Mesendoderm (in vitro differentiated cells): ENCODE measurements around the gene FAM111B.
"Not testable (repeated sequence)": the region's sequence is repeated elsewhere in the genome, so short reads cannot be mapped to it uniquely, and the experiment has no call there.

ENCODE experiments used
- DNase-seq: peaks from one replicate; pipeline ENCODE4 v3.0.0; 2013
- H2AK5ac ChIP-seq: 2 replicates; pipeline ENCODE4 v1.6.1; 2013; ENCODE audit warnings: low read length, inconsistent platforms
- H2BK120ac ChIP-seq: 2 replicates; pipeline ENCODE4 v1.6.1; 2013; ENCODE audit warnings: low read depth, mild to moderate bottlenecking, low read length, moderate library complexity, mixed read lengths
- H2BK15ac ChIP-seq: replicated peaks from 2 replicates; pipeline ENCODE4 v1.6.1; 2013; ENCODE audit warnings: low read depth, mild to moderate bottlenecking, moderate library complexity
- H2BK5ac ChIP-seq: 2 replicates; pipeline ENCODE4 v1.6.1; 2013; ENCODE audit warnings: low read length, inconsistent platforms
- H3K18ac ChIP-seq: 2 replicates; pipeline ENCODE4 v1.6.1; 2013; ENCODE audit warnings: mild to moderate bottlenecking, low read length, mixed read lengths
- H3K23ac ChIP-seq: one replicate; pipeline ENCODE4 v1.6.1; 2013; ENCODE audit warnings: low read length
- H3K27ac ChIP-seq: 2 replicates; pipeline ENCODE4 v1.5.1; 2013; ENCODE audit warnings: low read depth, mild to moderate bottlenecking, inconsistent platforms, low read length, moderate library complexity
- H3K27me3 ChIP-seq: 2 replicates; pipeline ENCODE4 v1.6.1; 2013; ENCODE audit warnings: low read length, control low read depth, mild to moderate bottlenecking, inconsistent platforms; ENCODE audit not compliant: insufficient read depth, poor library complexity
- H3K36me3 ChIP-seq: 2 replicates; pipeline ENCODE4 v1.6.1; 2013; ENCODE audit warnings: low read length, inconsistent platforms; ENCODE audit not compliant: control insufficient read depth, insufficient read depth
- H3K4ac ChIP-seq: one replicate; pipeline ENCODE4 v1.6.1; 2013; ENCODE audit warnings: low read depth, mild to moderate bottlenecking, low read length, moderate library complexity
- H3K4me1 ChIP-seq: 2 replicates; pipeline ENCODE4 v1.6.1; 2013; ENCODE audit warnings: low read depth, low read length, inconsistent platforms; ENCODE audit not compliant: control insufficient read depth
- H3K4me2 ChIP-seq: 2 replicates; pipeline ENCODE4 v1.6.1; 2013; ENCODE audit warnings: low read length
- H3K4me3 ChIP-seq: 2 replicates; pipeline ENCODE4 v1.5.1; 2013; ENCODE audit warnings: mild to moderate bottlenecking, low read length
- H3K56ac ChIP-seq: one replicate; pipeline ENCODE4 v1.6.1; 2013; ENCODE audit warnings: low read length
- H3K79me1 ChIP-seq: 2 replicates; pipeline ENCODE4 v1.6.1; 2013; ENCODE audit warnings: low read length, inconsistent platforms
- H3K79me2 ChIP-seq: 2 replicates; pipeline ENCODE4 v1.6.1; 2013; ENCODE audit warnings: mild to moderate bottlenecking, low read length; ENCODE audit not compliant: control insufficient read depth, insufficient read depth
- H3K9ac ChIP-seq: 2 replicates; pipeline ENCODE4 v1.6.1; 2013; ENCODE audit warnings: low read length, inconsistent platforms
- H4K5ac ChIP-seq: one replicate; pipeline ENCODE4 v1.6.1; 2013; ENCODE audit warnings: low read length
- H4K8ac ChIP-seq: one replicate; pipeline ENCODE4 v1.6.1; 2013; ENCODE audit warnings: low read depth, mild to moderate bottlenecking, control low read depth, low read length, moderate library complexity
- WGBS: extraction: QIAGEN DNeasy Blood & Tissue Kit; methylation state at CpG from one replicate; pipeline ENCODE4 v1.1.7; 2013; ENCODE audit warnings: low lambda C conversion rate, missing lambda C conversion rate; ENCODE audit not compliant: insufficient coverage; ENCODE audit errors: extremely low coverage; 5-methylcytosine and 5-hydroxymethylcytosine counted together

FAM111B gene

GRCh38 chr11:59095972-59096575 lies 11.0 kb upstream of the FAM111B start:
- H3K4me1 ChIP-seq, H3K27me3 ChIP-seq: not testable (repeated sequence)

DNA sequence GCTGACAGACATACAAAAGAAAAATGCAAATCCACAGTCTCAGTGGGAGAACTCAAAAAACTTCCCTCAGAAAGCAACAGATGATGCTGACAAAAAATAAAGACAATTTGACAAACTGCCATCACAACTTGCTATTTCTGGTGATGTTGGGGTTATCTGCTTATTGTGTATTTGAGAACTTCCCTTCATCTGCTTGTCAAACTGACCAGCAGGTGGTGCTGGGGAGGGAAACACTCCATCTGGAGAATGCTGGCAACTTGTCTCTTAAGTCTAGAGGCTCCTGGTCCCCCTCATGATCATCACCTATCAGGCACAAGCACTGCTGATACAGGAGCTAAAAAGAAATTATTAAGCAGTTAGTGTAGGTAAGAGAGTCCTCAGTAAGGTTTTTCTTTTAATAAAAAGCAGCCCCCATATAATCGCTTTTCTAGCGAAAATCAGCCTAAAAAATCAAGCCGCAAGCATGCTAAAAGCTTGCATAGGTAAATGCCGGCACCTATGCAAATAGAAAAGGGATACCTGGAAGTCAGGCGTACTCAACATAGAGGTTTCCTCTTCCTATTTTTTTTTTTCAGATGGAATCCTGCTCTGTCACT lies 9.8 kb upstream of the FAM111B start:
- Histone ChIP-seq H4K8ac (no peak overlapping the region), H3K27me3 (no peaks in the 10 kb centered on the region), H3K9ac (no peak overlapping the region), H3K4me2 (no peak overlapping the region), H3K18ac (no peak overlapping the region), H2AK5ac (no peak overlapping the region), H3K79me2 (no peaks in the 10 kb centered on the region), H4K5ac (no peak overlapping the region), H2BK5ac (no peak overlapping the region), H3K4ac (no peak overlapping the region), H3K56ac (no peak overlapping the region), H2BK120ac (no peak overlapping the region), H3K4me1 (no peaks in the 10 kb centered on the region), H3K79me1 (no peaks in the 10 kb centered on the region), H3K4me3 (no peak overlapping the region), H3K23ac (no peak overlapping the region), H3K36me3 (no peaks in the 10 kb centered on the region), H3K27ac (no peak overlapping the region), H2BK15ac (no peak overlapping the region)
- no CpG with 5 or more reads among the region's 5 CpGs for WGBS
- peak; percentile 78 for DNase-seq

More at GRCh38 chr11:59095972-59096575, 11.0 kb upstream of the FAM111B start:
- not testable (repeated sequence) for H3K79me1 ChIP-seq, H2BK5ac ChIP-seq, H2BK120ac ChIP-seq, H2AK5ac ChIP-seq, H3K23ac ChIP-seq, H2BK15ac ChIP-seq, H3K4me3 ChIP-seq, H3K27ac ChIP-seq, H4K8ac ChIP-seq, H3K4ac ChIP-seq, H3K36me3 ChIP-seq, H3K79me2 ChIP-seq, DNase-seq, H3K4me2 ChIP-seq, H3K56ac ChIP-seq, H4K5ac ChIP-seq, H3K9ac ChIP-seq, H3K18ac ChIP-seq
- no CpG with 5 or more reads among the region's 5 CpGs for WGBS

DNA sequence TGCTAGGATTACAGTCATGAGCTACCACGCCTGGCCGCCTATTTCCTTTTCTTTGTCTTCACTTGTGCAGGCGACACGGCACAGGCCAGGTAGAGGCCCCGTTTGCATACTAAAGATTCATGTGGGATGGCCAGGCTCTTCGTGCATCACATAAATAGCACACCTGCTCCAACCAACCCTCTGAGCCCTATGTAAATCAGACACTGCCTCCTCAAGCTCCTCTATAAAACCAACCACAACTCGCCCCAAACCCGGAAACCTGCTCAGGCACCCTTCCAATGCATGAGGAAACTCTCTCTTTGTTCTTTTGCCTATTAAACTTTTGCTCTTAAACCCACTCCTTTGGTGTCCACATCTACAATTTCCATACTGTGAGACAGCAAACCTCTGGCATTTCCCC lies 9.1 kb upstream of the FAM111B start:
- H3K4ac ChIP-seq, H3K36me3 ChIP-seq, H3K56ac ChIP-seq, DNase-seq, H3K4me2 ChIP-seq, H3K23ac ChIP-seq, H3K18ac ChIP-seq, H3K79me2 ChIP-seq, H3K79me1 ChIP-seq, H3K9ac ChIP-seq, H3K4me3 ChIP-seq, H2AK5ac ChIP-seq, H2BK120ac ChIP-seq, H2BK15ac ChIP-seq, H4K5ac ChIP-seq, H2BK5ac ChIP-seq, H3K27ac ChIP-seq, H4K8ac ChIP-seq, H3K27me3 ChIP-seq, H3K4me1 ChIP-seq: not testable (repeated sequence)
- no CpG with 5 or more reads among the region's 8 CpGs for WGBS

DNA sequence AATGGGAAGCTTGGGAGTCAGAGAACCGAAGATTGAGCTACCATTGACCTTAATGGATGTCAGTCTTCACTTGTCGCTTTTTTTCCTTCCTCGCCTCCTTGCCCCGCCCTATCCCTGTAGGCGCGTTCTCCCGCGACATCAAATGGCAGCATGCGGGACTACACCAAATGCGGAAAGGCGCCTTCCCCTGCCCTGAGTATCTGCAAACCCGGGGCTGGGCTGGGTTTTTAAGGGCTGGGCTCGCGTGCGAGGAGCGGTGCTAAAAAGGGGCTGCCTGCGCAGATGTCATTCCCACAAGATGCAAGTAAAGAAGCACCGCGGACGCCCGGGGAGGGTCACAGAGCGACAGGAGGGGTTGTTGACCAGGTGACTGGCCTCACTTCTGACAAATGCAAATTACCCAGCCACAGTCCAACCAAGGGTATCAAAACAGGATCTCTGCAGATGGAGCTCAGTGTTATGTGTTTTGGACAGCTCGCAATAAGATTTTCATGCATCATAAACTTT lies 4.7 kb upstream of the FAM111B start:
- Histone ChIP-seq H2AK5ac (no peak overlapping the region), H3K27ac (no peak overlapping the region), H3K36me3 (no peaks in the 10 kb centered on the region), H3K56ac (peak overlapping the region; percentile 17), H4K8ac (no peak overlapping the region), H3K27me3 (no peaks in the 10 kb centered on the region), H3K4me1 (peaks cover 2% of the 10 kb centered on the region), H2BK5ac (no peak overlapping the region), H3K9ac (peak overlapping the region; percentile 24), H3K23ac (no peak overlapping the region), H3K4me2 (peak overlapping the region; percentile 44), H4K5ac (no peak overlapping the region), H3K4ac (no peak overlapping the region), H3K79me1 (no peaks in the 10 kb centered on the region), H3K18ac (no peak overlapping the region), H2BK15ac (no peak overlapping the region), H3K79me2 (no peaks in the 10 kb centered on the region), H3K4me3 (no peak overlapping the region), H2BK120ac (no peak overlapping the region)
- WGBS: no CpG with 5 or more reads among the region's 23 CpGs
- DNase-seq: peak; percentile 93

DNA sequence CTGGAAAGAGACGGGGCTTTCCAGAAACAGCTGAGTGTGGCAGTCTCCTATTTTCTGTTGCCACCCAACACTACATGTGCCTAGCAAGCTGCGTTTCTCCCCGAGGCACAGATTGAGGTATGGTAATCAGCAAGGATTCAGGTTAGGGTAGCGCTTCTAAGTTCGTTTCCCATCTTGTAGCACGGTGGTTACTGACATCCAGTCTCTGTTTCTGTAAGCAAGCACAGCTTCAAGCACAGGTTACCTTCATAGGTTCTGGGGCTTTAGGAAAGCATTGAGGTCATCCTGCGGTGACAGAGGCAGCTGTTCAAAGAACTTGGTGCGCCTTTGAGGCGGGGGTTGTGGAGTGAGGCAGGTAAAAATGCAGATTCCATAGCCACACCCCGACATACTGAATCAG lies 684 bp downstream of the FAM111B start:
- not testable (repeated sequence) for H2BK120ac ChIP-seq, H3K79me1 ChIP-seq, H3K4me1 ChIP-seq, H2BK5ac ChIP-seq, H3K36me3 ChIP-seq, H3K79me2 ChIP-seq, H3K27me3 ChIP-seq, H2BK15ac ChIP-seq, H3K18ac ChIP-seq, H3K4ac ChIP-seq, H4K8ac ChIP-seq, H3K23ac ChIP-seq, H3K27ac ChIP-seq, H4K5ac ChIP-seq, H2AK5ac ChIP-seq
- Histone ChIP-seq H3K4me2 (peak overlapping the region; percentile 29), H3K4me3 (peak overlapping the region; percentile 15), H3K56ac (peak overlapping the region; percentile 71), H3K9ac (peak overlapping the region; percentile 69)
- DNase-seq: peak; percentile 38
- no CpG with 5 or more reads among the region's 10 CpGs for WGBS

GRCh38 chr11:59112494-59112893 lies 5.5 kb downstream of the FAM111B start:
- Histone ChIP-seq H4K5ac (no peak overlapping the region), H3K79me1 (no peaks in the 10 kb centered on the region), H3K4me2 (no peak overlapping the region), H2BK15ac (no peak overlapping the region), H2BK120ac (no peak overlapping the region), H3K27ac (no peak overlapping the region), H4K8ac (no peak overlapping the region), H3K56ac (no peak overlapping the region), H3K4me1 (peaks cover 2% of the 10 kb centered on the region), H2BK5ac (no peak overlapping the region), H3K9ac (no peak overlapping the region), H3K36me3 (peaks cover 3% of the 10 kb centered on the region), H3K23ac (no peak overlapping the region), H3K4ac (no peak overlapping the region), H3K27me3 (no peaks in the 10 kb centered on the region), H3K18ac (no peak overlapping the region), H2AK5ac (no peak overlapping the region), H3K79me2 (no peaks in the 10 kb centered on the region), H3K4me3 (no peak overlapping the region)
- WGBS: no CpG with 5 or more reads among the region's 2 CpGs
- no peak for DNase-seq
